ENCODE measurements around the gene ADCY3.
A peak's percentile ranks its signal among the peaks of the same experiment; 100 is the strongest.

ADCY3 gene

DNA sequence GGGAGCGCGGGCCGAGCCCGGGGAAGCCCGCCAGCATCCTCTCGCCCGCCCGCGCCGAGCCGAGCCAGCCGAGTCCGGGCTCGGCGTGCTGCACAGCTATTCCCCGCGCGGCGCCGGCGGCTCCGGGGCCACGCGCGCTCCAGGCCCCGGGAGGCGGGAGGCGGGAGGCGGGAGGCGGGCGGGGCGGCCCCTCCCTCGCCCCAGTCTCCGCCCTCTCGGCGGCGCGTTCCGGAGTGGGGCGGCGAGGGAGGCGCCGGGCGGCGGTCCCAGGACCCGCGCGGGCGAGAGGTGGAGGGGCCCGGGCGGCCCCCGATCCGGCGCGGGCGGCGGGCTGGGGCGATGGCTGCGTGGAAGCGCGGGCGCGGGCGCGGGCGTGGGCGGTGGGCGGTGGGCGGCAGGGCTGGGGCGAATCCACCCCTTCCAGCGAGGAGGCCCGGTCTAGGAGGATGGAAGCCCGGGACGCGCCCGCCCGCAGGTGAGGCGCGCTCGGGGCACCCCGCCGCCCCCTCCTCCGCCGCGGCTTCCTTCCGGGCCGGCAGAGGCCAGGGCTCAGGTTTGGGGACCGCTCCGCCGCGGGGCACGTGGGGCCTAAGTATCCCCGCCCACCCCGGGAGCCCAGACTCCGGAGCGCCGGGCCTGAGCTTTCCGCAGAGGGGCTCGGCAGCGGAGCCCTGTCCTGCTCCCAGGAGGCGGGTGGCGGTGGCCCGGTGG lies at the start of gene ADCY3:
ADCY3 (minus strand) TSS at position 140 of the 711 bp plus-strand sequence. CDS start 1,250 bp downstream, outside the sequence.
- peak; percentile 31 to 81 for DNase-seq

DNA sequence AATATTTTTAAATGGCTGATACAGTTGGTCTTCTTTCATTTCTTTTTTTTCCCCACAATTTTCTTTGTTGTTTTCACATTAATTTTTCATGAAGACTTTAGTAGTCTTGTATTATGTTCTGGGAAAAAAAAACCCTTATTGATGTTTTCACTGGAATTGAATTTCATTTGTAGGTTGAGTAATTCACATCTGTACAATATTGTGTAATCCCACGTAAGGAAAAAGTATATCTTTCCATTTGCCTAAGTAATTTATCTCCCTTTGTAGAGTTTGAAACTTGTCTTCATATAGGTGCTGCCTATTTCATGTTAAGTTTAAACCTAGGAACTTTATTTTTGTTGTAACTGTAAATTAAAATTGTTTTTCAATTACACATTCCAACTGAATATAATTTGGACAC lies 49.7 kb upstream of the ADCY3 start:
- DNase-seq: no peak

DNA sequence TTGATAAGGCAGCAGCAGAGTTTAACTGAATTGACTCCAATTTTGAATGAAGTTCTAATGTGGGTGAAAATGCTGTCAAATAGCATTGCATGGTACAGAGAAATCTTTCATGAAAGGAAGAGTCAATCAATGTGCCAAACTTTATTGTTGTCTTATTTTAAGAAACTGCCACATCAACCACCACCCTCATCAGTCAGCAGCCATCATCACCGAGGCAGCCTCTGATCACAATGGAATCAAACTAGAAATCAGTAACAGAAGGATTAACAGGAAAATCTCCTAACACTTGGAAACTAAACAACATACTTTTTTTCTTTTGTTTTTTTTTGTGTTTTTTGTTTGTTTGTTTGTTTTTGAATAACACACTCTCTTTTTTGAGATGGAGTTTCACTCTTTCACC lies 41.9 kb upstream of the ADCY3 start:
- no peak for DNase-seq

GRCh38 chr2:24959761-24960160 lies 39.7 kb upstream of the ADCY3 start:
- DNase-seq: no peak

DNA sequence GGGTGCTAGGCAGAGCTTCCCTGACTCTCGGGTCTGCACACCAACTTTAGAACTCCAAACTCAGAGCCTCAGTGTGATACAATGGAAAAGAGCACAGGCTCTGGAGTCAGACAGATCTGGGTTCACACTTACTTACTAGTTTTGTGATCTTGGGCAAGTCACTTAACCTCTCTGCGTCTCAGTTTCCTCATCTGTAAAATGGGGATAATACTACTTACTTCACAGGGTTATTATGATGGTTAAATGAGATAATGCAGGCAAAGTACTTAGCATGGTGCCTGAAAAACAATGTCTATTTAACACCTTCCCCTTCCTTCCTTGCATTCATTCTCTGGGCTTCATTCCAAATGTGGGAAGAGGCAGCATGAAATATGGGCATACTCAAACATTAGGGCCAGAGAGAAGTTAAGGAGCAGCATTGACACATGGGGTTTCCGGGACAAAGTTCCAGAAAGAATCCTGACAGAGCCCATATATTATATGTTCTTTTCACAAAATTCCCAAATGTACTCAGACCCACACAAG lies 38.4 kb upstream of the ADCY3 start:
- DNase-seq: no peak

DNA sequence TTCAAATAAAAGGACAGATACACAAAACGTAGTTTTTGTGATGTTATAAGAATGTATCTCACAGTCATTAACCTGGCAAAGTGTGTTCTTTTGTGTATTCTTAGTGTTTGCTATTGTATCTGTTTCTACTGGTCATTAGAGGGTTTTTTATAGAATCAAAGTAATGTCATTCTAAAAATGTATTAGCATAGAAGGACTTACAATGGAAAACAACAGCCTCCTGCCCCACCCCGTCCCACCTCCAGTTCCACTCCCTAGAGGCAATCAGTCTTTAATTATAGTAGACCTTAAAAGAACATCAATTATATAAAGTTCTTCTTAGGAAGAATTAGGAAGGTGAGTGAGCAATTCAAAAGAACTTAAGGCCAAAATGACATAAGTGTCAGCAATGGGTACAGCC lies 37.9 kb upstream of the ADCY3 start:
- DNase-seq: no peak

- DNase-seq: no peak
Measured at GRCh38 chr2:24957221-24957620, 37.2 kb upstream of the ADCY3 start.

DNA sequence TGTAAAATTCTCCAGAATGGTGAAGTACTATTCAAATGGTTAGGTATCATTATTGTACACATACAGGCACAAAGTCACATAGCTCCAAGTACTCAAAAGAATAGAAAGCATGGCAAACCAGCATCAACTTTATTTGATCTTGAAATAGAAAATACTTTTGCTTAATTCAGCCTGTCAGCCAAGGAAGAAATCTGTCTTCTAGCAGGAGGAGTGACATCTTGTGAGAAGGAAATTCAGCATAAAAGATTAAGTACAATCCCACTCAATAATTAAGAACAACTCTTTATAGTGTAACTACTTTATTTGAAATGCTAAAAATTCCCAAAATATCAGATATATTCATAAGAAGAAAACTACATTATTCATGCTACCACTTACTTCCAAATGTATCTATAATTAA lies 35.9 kb upstream of the ADCY3 start:
- no peak for DNase-seq

- DNase-seq: no peak
Measured at GRCh38 chr2:24955232-24955631, 35.2 kb upstream of the ADCY3 start.

DNA sequence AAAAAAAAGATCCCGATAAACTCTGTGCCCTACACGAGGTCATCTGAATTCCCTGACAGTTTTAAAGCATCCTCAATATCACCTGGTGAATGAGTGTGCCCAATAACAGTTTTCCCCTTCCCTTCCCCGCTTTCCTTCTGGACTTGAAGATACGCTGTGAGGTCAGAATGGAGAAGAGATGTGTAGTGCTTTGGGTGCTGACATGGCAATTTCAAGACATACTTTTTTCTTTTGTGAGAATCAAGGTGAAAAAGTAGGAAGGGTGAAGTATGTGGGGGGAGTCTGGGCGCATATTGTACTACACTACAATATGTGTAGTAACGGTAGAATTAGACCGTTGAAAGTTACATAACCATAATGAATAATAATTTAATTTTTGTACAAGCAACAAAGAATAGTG lies 30.1 kb upstream of the ADCY3 start:
- no peak for DNase-seq

GRCh38 chr2:24948506-24948905 lies 28.5 kb upstream of the ADCY3 start:
- no peak for DNase-seq

GRCh38 chr2:24947561-24948157 lies 27.6 kb upstream of the ADCY3 start:
- DNase-seq: no peak

- DNase-seq: no peak
Measured at GRCh38 chr2:24945907-24946306, 25.9 kb upstream of the ADCY3 start.

GRCh38 chr2:24943427-24944053 lies 23.5 kb upstream of the ADCY3 start:
- no peak for DNase-seq

DNA sequence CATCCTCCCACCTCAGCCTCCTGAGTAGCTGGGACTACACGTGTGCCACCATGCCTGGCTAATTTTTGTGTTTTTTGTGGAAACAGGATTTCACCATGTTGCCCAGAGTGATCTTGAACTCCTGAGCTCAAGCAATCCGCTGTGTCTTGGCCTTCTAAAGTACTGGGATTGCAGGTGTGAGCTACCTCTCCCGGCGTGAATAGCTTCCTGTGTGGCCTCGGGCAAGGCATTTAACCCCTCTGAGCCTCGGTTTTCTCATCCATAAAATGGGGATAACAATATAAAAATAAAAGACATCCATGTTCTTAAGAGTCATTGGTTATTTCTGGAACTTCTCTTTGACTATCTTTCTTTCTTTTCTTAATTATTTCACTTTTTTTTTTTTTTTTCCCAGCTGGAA lies 19.3 kb upstream of the ADCY3 start:
- DNase-seq: no peak

DNA sequence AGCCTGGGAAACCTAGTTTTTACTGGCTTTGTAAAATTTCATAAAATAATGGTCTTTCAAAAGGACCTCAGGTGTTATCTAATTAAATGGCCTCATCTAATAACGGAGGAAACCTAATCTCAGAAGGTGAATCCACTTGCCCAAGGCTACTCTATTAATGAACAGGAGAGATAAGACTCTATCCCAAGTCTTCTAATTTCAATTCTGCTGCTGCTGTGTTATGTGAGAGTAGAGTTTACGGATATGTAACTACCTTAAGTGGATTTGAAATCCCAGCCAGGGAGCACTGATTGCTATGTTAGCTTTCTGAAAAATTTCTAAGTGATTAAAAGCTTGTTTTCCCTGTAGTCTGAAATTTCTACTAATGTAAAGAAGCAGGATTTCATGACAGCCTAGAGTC lies 17.2 kb upstream of the ADCY3 start:
- no peak for DNase-seq

- no peak for DNase-seq
Measured at GRCh38 chr2:24935145-24935544, 15.1 kb upstream of the ADCY3 start.

GRCh38 chr2:24932715-24933114 lies 12.7 kb upstream of the ADCY3 start:
- DNase-seq: no peak

DNA sequence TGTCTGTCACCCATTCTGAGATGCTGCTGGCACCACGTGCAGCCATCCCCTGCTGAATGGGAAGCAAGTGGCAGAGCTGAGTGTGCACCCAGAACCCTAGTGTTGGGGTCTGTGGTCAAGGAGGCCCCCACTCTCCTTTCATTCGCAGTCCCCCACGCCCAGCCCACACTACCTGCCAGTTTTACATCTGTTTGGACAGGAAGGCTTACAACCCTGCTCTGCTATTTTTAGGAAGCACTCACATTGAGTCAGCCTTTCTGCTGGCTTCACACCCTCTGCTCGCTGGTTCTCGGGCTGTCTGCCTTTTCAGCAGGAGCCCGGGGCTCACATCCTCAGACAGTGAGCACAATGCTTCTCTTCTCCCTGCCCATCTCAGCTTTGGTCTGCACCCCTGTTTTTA lies 10.7 kb upstream of the ADCY3 start:
- DNase-seq: no peak

- no peak for DNase-seq
Measured at GRCh38 chr2:24929230-24929629, 9.2 kb upstream of the ADCY3 start.

GRCh38 chr2:24928036-24928435 lies 8.0 kb upstream of the ADCY3 start:
- DNase-seq: no peak

DNA sequence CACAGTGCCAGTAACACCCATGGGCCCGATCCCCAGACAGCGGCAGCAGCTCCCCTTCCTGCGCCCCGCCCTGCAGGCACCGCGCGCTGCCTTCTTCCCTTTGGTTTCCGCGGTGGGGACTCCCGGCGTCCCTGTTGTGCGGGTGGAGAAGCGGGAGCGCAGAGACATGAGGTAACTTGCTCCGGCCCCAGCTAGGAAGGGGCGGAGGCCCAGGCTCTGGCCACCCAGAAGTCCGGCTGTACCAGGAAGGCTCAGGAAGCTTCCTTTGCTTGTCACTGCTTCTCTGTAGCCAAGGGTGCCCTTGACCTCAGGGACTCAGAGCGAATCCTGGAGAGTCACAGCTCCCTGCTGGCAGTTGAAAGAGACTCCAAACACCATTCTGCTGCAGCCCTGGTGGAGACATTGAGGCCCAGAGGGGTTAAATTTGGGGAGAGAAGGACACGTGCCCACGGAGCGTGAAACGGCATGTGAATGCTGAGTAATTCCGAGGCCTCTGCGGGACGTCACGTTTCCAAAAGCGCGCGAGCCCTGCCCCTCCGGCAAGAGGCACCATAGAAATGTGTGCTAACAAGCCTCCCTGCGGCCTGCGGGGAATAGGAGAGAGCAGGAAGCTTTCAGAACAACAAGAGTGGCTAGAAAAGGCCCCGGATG lies 6.7 kb upstream of the ADCY3 start:
- DNase-seq: no peak

DNA sequence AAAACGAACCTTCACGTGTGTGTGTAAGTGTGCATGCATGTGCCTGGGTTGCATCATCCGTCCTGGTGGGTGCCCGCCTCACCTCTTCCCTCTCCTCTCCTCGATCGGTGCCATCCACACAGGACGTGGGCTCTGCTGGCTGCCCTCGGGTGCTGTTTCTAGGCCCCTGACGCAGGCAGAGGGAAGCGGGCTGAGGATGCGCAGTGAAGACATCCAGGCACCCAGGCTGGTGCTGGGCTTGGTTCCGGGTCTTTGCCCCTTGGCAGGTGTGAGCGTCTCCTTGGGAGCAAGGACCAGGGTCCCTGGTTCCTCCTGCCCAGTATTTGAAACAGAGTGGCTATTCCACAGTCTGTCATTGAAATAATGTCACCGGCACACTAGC lies 6.2 kb upstream of the ADCY3 start:
- no peak for DNase-seq

DNA sequence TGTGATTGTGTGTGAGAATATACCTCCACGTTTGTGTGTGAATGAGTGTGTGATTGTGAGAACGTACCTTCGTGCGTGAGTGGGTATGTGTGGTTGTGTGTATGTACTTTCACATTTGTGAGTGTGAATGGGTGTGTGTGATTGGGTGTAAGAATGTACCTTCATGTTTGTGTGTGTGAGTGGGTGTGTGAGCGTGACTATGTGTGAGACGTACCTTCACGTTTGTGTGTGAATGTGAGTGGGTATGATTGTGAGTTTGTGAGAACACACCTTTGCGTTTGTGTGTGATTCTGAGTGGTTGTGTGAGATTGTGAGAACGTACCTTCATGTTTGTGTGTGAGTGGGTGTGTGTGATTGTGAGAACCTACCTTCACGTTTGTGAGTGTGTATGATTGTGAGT lies 5.8 kb upstream of the ADCY3 start:
- DNase-seq: no peak
